ENCODE results near the gene FBXW2. TPM values are rescaled to one million over a fixed set of nuclear protein-coding genes. Genes with fewer than 3 reads are reported as not detected.
"Not testable (repeated sequence)": the region's sequence is repeated elsewhere in the genome, so short reads cannot be mapped to it uniquely, and the experiment has no call there.

FBXW2 gene
- total RNA-seq, 4 donors from 2014 or later, result 23.3 to 52.1 (median 40.0) TPM

- Histone ChIP-seq H3K4me3 (no peak overlapping the region), H3K27ac (no peak overlapping the region), H3K36me3 (peaks cover 0 to 3% (median 0%) of the 10 kb centered on the region in 4 donors), H3K27me3 (no peaks in the 10 kb centered on the region), H3K9me3 (peaks cover 31 to 34% of the 10 kb centered on the region in 2 donors), H3K4me1 (no peaks in the 10 kb centered on the region)
- DNase-seq, result no peak
- in situ Hi-C loops (cut with MboI; ENCODE audit: low pct_ligation_motif_present in 1 of 4, low pct_unique_long_range_greater_than_20kb in 1 of 4, low sequenced_read_pairs in 3 of 4) (no loop called here), intact Hi-C loops (cut with DNase I; ENCODE audit: low total_unique reads) (no loop called here)
- TF ChIP-seq POLR2AphosphoS5 (IDR thresholded peaks at IDR 0.05) (no peak), POLR2A (IDR thresholded peaks at IDR 0.05) (no peak), CTCF (IDR thresholded peaks at IDR 0.05) (no peak), EP300 (IDR thresholded peaks at IDR 0.05; ENCODE audit: low read depth) (no peak)
These were observed 15.7 kb upstream of the FBXW2 start for GRCh38 chr9:120808931-120809330.

GRCh38 chr9:120807607-120808379 lies 14.6 kb upstream of the FBXW2 start:
- Histone ChIP-seq H3K36me3 (peaks cover 0 to 3% (median 0%) of the 10 kb centered on the region in 4 donors), H3K27me3 (no peaks in the 10 kb centered on the region), H3K4me1 (no peaks in the 10 kb centered on the region), H3K9me3 (peaks cover 31 to 34% of the 10 kb centered on the region in 2 donors), H3K4me3 (no peak overlapping the region), H3K27ac (no peak overlapping the region)
- in situ Hi-C loops (cut with MboI; ENCODE audit: low pct_ligation_motif_present in 1 of 4, low pct_unique_long_range_greater_than_20kb in 1 of 4, low sequenced_read_pairs in 3 of 4) (no loop called here), intact Hi-C loops (cut with DNase I; ENCODE audit: low total_unique reads) (no loop called here)
- no peak for TF ChIP-seq EP300 (IDR thresholded peaks at IDR 0.05; ENCODE audit: low read depth)
- no peak for TF ChIP-seq POLR2AphosphoS5 (IDR thresholded peaks at IDR 0.05)
- no peak for TF ChIP-seq CTCF (IDR thresholded peaks at IDR 0.05)
- TF ChIP-seq POLR2A (IDR thresholded peaks at IDR 0.05), result no peak
- DNase-seq, result no peak

GRCh38 chr9:120804784-120805363 lies 11.7 kb upstream of the FBXW2 start:
- intact Hi-C loops (cut with DNase I; ENCODE audit: low total_unique reads); H3K4me3 ChIP-seq; in situ Hi-C loops (cut with MboI; ENCODE audit: low pct_ligation_motif_present in 1 of 4, low pct_unique_long_range_greater_than_20kb in 1 of 4, low sequenced_read_pairs in 3 of 4); DNase-seq; H3K27me3 ChIP-seq; H3K36me3 ChIP-seq; H3K4me1 ChIP-seq; H3K27ac ChIP-seq: not testable (repeated sequence)
- 55 to 86% methylated on average over 1 to 3 of the region's 3 CpGs for WGBS, 2 donors (ENCODE audit: low coverage in 1 of 2)
- H3K9me3 ChIP-seq, result peaks cover 31 to 34% of the 10 kb centered on the region in 2 donors

GRCh38 chr9:120801441-120801840 lies 8.2 kb upstream of the FBXW2 start:
- H3K4me3 ChIP-seq, result no peak overlapping the region
- in situ Hi-C loops (cut with MboI; ENCODE audit: low pct_ligation_motif_present in 1 of 4, low pct_unique_long_range_greater_than_20kb in 1 of 4, low sequenced_read_pairs in 3 of 4) (no loop called here), intact Hi-C loops (cut with DNase I; ENCODE audit: low total_unique reads) (no loop called here)
- no peak for TF ChIP-seq CTCF (IDR thresholded peaks at IDR 0.05)
- TF ChIP-seq POLR2AphosphoS5 (IDR thresholded peaks at IDR 0.05), result no peak
- no peak for TF ChIP-seq POLR2A (IDR thresholded peaks at IDR 0.05)
- no peak for TF ChIP-seq EP300 (IDR thresholded peaks at IDR 0.05; ENCODE audit: low read depth)
- no peaks in the 10 kb centered on the region for H3K36me3 ChIP-seq
- DNase-seq, result no peak
- peaks cover 6 to 11% of the 10 kb centered on the region in 2 donors for H3K9me3 ChIP-seq
- WGBS, 2 donors (ENCODE audit: low coverage in 1 of 2), result 90 to 95% methylated on average over 5 to 7 of the region's 7 CpGs
- H3K4me1 ChIP-seq, result no peaks in the 10 kb centered on the region
- no peaks in the 10 kb centered on the region for H3K27me3 ChIP-seq
- H3K27ac ChIP-seq, result no peak overlapping the region

Measured in transverse colon (tissue), 4 donors.